IMR-90 (cell line): Measurements from ENCODE around the gene MAJIN. TPM values are rescaled to one million over a fixed set of nuclear protein-coding genes. Genes with fewer than 3 reads are reported as not detected.

ENCODE experiments used
- ATAC-seq: fragments of 200-7000 bp; cut with Tn5 transposase; 2 replicates; pipeline ENCODE4 v1.9.1; 2020; ENCODE audit warnings: low read depth, mild to moderate bottlenecking, moderate library complexity
- BruUV-seq: library from RNA; stranded (reverse); fragments of 400-500 nt; replicated peaks from 2 replicates; lab custom pipeline; 2021; lab: Mats Ljungman, UMichigan
- CTCF ChIA-PET: fragments of 300-600 bp; formaldehyde crosslinking; extraction: SDS; loops from one replicate; lab custom pipeline; 2021; ENCODE audit warnings: antibody characterized with exemption; lab: Yijun Ruan, JAX
- POLR2A ChIA-PET: fragments of 300-600 bp; sonication (Branson Sonifier 250); formaldehyde crosslinking; loops from one replicate; lab custom pipeline; 2022; ENCODE audit warnings: antibody characterized with exemption; ENCODE audit not compliant: unreplicated experiment; lab: Charles Lee
- DNase-seq: peaks from one replicate; pipeline ENCODE4 v3.0.0; 2013
- H2AFZ ChIP-seq: replicated peaks from 2 replicates; pipeline ENCODE3; 2013; ENCODE audit warnings: low read length, mild to moderate bottlenecking; ENCODE audit not compliant: poor library complexity
- H2AK5ac ChIP-seq: 2 replicates; pipeline ENCODE4 v1.6.1; 2013; ENCODE audit warnings: low read depth, low read length, inconsistent platforms
- H2AK9ac ChIP-seq: replicated peaks from 2 replicates; pipeline ENCODE3; 2013; ENCODE audit warnings: mild to moderate bottlenecking, low read depth, low read length, moderate library complexity; ENCODE audit not compliant: poor library complexity
- H2BK120ac ChIP-seq: 2 replicates; pipeline ENCODE4 v1.6.1; 2013; ENCODE audit warnings: low read depth, low read length, inconsistent platforms
- H2BK15ac ChIP-seq: 3 replicates; pipeline ENCODE4 v1.6.1; 2013; ENCODE audit warnings: low read depth, low read length, inconsistent platforms
- H2BK20ac ChIP-seq: 2 replicates; pipeline ENCODE4 v1.6.1; 2013; ENCODE audit warnings: low read depth, mild to moderate bottlenecking, inconsistent platforms, low read length, moderate library complexity
- H2BK5ac ChIP-seq: 2 replicates; pipeline ENCODE4 v1.6.1; 2013; ENCODE audit warnings: mild to moderate bottlenecking, low read depth, low read length, inconsistent platforms; ENCODE audit not compliant: poor library complexity, severe bottlenecking
- H3K14ac ChIP-seq: replicated peaks from 2 replicates; pipeline ENCODE4 v1.6.1; 2013; ENCODE audit warnings: low read depth, low read length, inconsistent platforms
- H3K18ac ChIP-seq: 2 replicates; pipeline ENCODE4 v1.6.1; 2013; ENCODE audit warnings: low read depth, low read length, control low read depth
- H3K23ac ChIP-seq: 2 replicates; pipeline ENCODE4 v1.6.1; 2013; ENCODE audit warnings: low read depth, low read length, inconsistent platforms
- H3K27ac ChIP-seq: 2 replicates; pipeline ENCODE4 v1.5.1; 2013; ENCODE audit warnings: mild to moderate bottlenecking, control low read depth, low read length; ENCODE audit not compliant: insufficient read depth
- H3K27me3 ChIP-seq: 2 replicates; pipeline ENCODE4 v1.6.1; 2013; ENCODE audit warnings: low read length; ENCODE audit not compliant: control insufficient read depth, insufficient read depth
- H3K36me3 ChIP-seq: 2 replicates; pipeline ENCODE4 v1.6.1; 2013; ENCODE audit warnings: low read length, mixed read lengths; ENCODE audit not compliant: control insufficient read depth, insufficient read depth
- H3K4ac ChIP-seq: 2 replicates; pipeline ENCODE4 v1.6.1; 2013; ENCODE audit warnings: low read depth, low read length, inconsistent platforms
- H3K4me1 ChIP-seq: 2 replicates; pipeline ENCODE4 v1.6.1; 2013; ENCODE audit warnings: low read length, mixed read lengths; ENCODE audit not compliant: control insufficient read depth, insufficient read depth
- H3K4me2 ChIP-seq: 2 replicates; pipeline ENCODE4 v1.6.1; 2013; ENCODE audit warnings: low read depth, mild to moderate bottlenecking, control low read depth, low read length, moderate library complexity
- H3K4me3 ChIP-seq: 2 replicates; pipeline ENCODE4 v1.5.1; 2013; ENCODE audit warnings: low read depth, mild to moderate bottlenecking, control low read depth, low read length, moderate library complexity; ENCODE audit not compliant: insufficient read depth
- H3K56ac ChIP-seq: 2 replicates; pipeline ENCODE4 v1.6.1; 2013; ENCODE audit warnings: low read length, inconsistent platforms; ENCODE audit not compliant: insufficient read depth; ENCODE audit errors: extremely low read depth
- H3K79me1 ChIP-seq, 2 experiments: 2 replicates each; pipeline ENCODE4 v1.6.1; 2013; ENCODE audit warnings: low read length in 2 of 2, inconsistent platforms in 1 of 2, low read depth in 1 of 2
- H3K9ac ChIP-seq: 2 replicates; pipeline ENCODE4 v1.6.1; 2013; ENCODE audit warnings: low read depth, low read length, control low read depth
- H3K9me1 ChIP-seq: 2 replicates; pipeline ENCODE4 v1.6.1; 2013; ENCODE audit warnings: low read length, inconsistent platforms; ENCODE audit not compliant: insufficient read depth
- H3K9me3 ChIP-seq: 2 replicates; pipeline ENCODE4 v1.6.1; 2013; ENCODE audit warnings: low read length; ENCODE audit not compliant: control insufficient read depth, insufficient read depth
- H4K20me1 ChIP-seq: 2 replicates; pipeline ENCODE4 v1.6.1; 2013; ENCODE audit warnings: low read length, inconsistent platforms; ENCODE audit not compliant: insufficient read depth
- H4K5ac ChIP-seq: 2 replicates; pipeline ENCODE4 v1.6.1; 2013; ENCODE audit warnings: mild to moderate bottlenecking, low read depth, low read length, control low read depth
- H4K8ac ChIP-seq, 2 experiments: 2 replicates each; pipeline ENCODE4 v1.6.1; 2013; ENCODE audit warnings: low read depth in 2 of 2, low read length in 2 of 2, control low read depth in 1 of 2, inconsistent platforms in 1 of 2
- H4K91ac ChIP-seq: 2 replicates; pipeline ENCODE4 v1.6.1; 2013; ENCODE audit warnings: low read depth, low read length, inconsistent platforms; ENCODE audit not compliant: insufficient read depth
- BHLHE40 ChIP-seq: fragments of 150-350 bp; IDR thresholded peaks from 2 replicates; pipeline ENCODE4 v1.6.1; 2016; ENCODE audit warnings: mild to moderate bottlenecking, low read depth, low read length
- CEBPB ChIP-seq: IDR thresholded peaks from 2 replicates; pipeline ENCODE4 v1.6.1; 2012; ENCODE audit warnings: low read depth, low read length, improper control_type of control experiment
- FOS ChIP-seq: fragments of 150-350 bp; IDR thresholded peaks from 2 replicates; pipeline ENCODE4 v1.6.1; 2016; ENCODE audit warnings: low read depth, low read length
- MAFK ChIP-seq: IDR thresholded peaks from 2 replicates; pipeline ENCODE4 v1.6.1; 2012; ENCODE audit warnings: low read depth, low read length, improper control_type of control experiment
- MAZ ChIP-seq: IDR thresholded peaks from 2 replicates; pipeline ENCODE4 v1.6.1; 2012; ENCODE audit warnings: low read depth, mild to moderate bottlenecking, low read length, improper control_type of control experiment, moderate library complexity, borderline replicate concordance
- MXI1 ChIP-seq: IDR thresholded peaks from 2 replicates; pipeline ENCODE4 v1.6.1; 2012; ENCODE audit warnings: low read depth, mild to moderate bottlenecking, low read length, moderate library complexity, borderline replicate concordance
- NFE2L2 ChIP-seq: fragments of 150-350 bp; IDR thresholded peaks from 2 replicates; pipeline ENCODE4 v1.6.1; 2016; ENCODE audit warnings: low read depth, mild to moderate bottlenecking, low read length
- POLR2A ChIP-seq: IDR thresholded peaks from 2 replicates; pipeline ENCODE4 v1.6.1; 2012; ENCODE audit warnings: mild to moderate bottlenecking, low read depth, low read length
- RAD21 ChIP-seq: IDR thresholded peaks from 2 replicates; pipeline ENCODE4 v1.6.1; 2012; ENCODE audit warnings: low read length, improper control_type of control experiment
- RFX5 ChIP-seq: IDR thresholded peaks from 2 replicates; pipeline ENCODE4 v1.8.0; 2012; ENCODE audit warnings: low read depth, mild to moderate bottlenecking, low read length, moderate library complexity
- WGBS, 2 experiments: methylation state at CpG; one replicate each; pipeline versions ENCODE4 v1.1.5 to v1.1.7; 2013; ENCODE audit warnings: missing lambda C conversion rate in 2 of 2; ENCODE audit not compliant: insufficient read length in 1 of 2; ENCODE audit errors: extremely low coverage in 2 of 2; 5-methylcytosine and 5-hydroxymethylcytosine counted together
- dilution Hi-C: fragments of 300-500 bp; cut with HindIII; formaldehyde crosslinking; loops from one replicate; pipeline ENCODE4 v1.14.3; 2018; ENCODE audit warnings: low sequenced_read_pairs; ENCODE audit not compliant: unreplicated experiment
- in situ Hi-C: fragments of 300-500 bp; cut with MboI; formaldehyde crosslinking; loops from 3 replicates; pipeline ENCODE4 v1.14.3; 2019; ENCODE audit warnings: low sequenced_read_pairs, inconsistent platforms, mixed read lengths
- intact Hi-C: fragments of 100-400 bp; cut with micrococcal nuclease; formaldehyde crosslinking; loops from 2 replicates; pipeline ENCODE4 v1.10.0; 2022
- polyA plus RNA-seq, 3 experiments: library from polyadenylated mRNA; depleted of rRNA; stranded (reverse); fragments of >200 nt; gene quantifications; 2 replicates each; pipeline ENCODE4 v1.2.3, GENCODE V29; 2012; ENCODE audit warnings: low replicate concordance in 1 of 3
- total RNA-seq: library from RNA; depleted of rRNA; stranded (reverse); fragments of >200 nt; gene quantifications from 2 replicates; pipeline ENCODE4 v1.2.3, GENCODE V29; 2012
- TF ChIP-seq, protein P1 (sequence below): conservative IDR thresholded peaks from 2 replicates; pipeline ENCODE4 v1.5.1; 2012; ENCODE audit warnings: mild to moderate bottlenecking, low read depth, low read length, improper control_type of control experiment
- TF ChIP-seq, protein P2 (sequence below): fragments of 150-350 bp; IDR thresholded peaks from 2 replicates; pipeline ENCODE4 v1.6.1; 2017; ENCODE audit warnings: mild to moderate bottlenecking, antibody characterized with exemption, low read length, low read depth

The MAJIN gene
- total and polyA plus RNA-seq, 2 of the 4 experiments (the other 2 are of a cell fraction), result not detected

DNA sequence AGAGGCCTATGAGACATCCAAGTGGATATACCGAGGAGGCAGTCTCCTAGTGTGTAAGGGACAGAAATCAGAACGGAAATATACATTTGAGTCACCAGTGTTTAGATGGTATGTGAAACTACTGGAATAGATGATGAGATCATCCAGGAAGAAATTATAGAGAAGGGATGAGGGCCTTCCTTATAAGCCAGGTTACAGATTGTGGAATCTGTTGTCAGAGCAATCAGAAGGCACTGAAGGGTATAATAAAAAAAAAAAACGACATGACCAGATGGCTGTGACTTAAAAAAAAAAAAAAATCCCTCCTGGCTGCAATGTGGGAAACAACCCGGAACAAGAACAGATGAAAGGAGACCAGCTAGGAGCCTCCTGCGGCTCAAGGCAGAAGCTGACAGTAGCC is 2.7 kb downstream of the MAJIN start:
- dilution Hi-C loops (no loop called here), in situ Hi-C loops (no loop called here), intact Hi-C loops (no loop called here)
- no peak overlapping the region for H3K18ac ChIP-seq
- no peak overlapping the region; the same call in 1 of the 2 replicates for H3K14ac ChIP-seq
- H2BK15ac ChIP-seq, result no peak overlapping the region
- H2BK120ac ChIP-seq, result peak overlapping the region; percentile 46
- ChIA-PET POLR2A (no interaction called here), CTCF (no interaction called here)
- DNase-seq (peak; percentile 81), ATAC-seq (peak; percentile 82)
- no peak overlapping the region for H2BK20ac ChIP-seq
- H3K4ac ChIP-seq, result no peak overlapping the region
- H3K27me3 ChIP-seq, result no peaks in the 10 kb centered on the region; the same call in 1 of the 2 replicates
- no peak overlapping the region for H2BK5ac ChIP-seq
- no peaks in the 10 kb centered on the region; the same call in 1 of the 2 replicates for H3K9me1 ChIP-seq
- H3K36me3 ChIP-seq, result no peaks in the 10 kb centered on the region
- no peak overlapping the region; the same call in 1 of the 2 replicates for H4K5ac ChIP-seq
- no peak overlapping the region for H2AFZ ChIP-seq
- H3K4me2 ChIP-seq, result no peak overlapping the region
- peak overlapping the region; percentile 45 to 74; a peak in 2 of 4 replicates for H4K8ac ChIP-seq
- H4K20me1 ChIP-seq, result no peaks in the 10 kb centered on the region
- no peak overlapping the region for H3K9ac ChIP-seq
- H3K56ac ChIP-seq, result no peak overlapping the region
- no peak overlapping the region for H4K91ac ChIP-seq
- H3K4me3 ChIP-seq, result no peak overlapping the region
- no peak overlapping the region for H2AK5ac ChIP-seq
- H2AK9ac ChIP-seq, result no peak overlapping the region
- no peaks in the 10 kb centered on the region for H3K9me3 ChIP-seq
- H3K79me1 ChIP-seq, result no peaks in the 10 kb centered on the region
- no peak overlapping the region for H3K23ac ChIP-seq
- H3K4me1 ChIP-seq, result 0 out of 2 replicates have a peak, but pooled peaks cover 1% of the 10 kb centered on the region
- no peak overlapping the region for H3K27ac ChIP-seq
- TF ChIP-seq CEBPB (no peak), BHLHE40 (no peak), RFX5 (no peak), MAFK (no peak), RAD21 (no peak), FOS (no peak), NFE2L2 (no peak), POLR2A (no peak), MXI1 (no peak), MAZ (no peak)
- TF ChIP-seq, protein P1, sequence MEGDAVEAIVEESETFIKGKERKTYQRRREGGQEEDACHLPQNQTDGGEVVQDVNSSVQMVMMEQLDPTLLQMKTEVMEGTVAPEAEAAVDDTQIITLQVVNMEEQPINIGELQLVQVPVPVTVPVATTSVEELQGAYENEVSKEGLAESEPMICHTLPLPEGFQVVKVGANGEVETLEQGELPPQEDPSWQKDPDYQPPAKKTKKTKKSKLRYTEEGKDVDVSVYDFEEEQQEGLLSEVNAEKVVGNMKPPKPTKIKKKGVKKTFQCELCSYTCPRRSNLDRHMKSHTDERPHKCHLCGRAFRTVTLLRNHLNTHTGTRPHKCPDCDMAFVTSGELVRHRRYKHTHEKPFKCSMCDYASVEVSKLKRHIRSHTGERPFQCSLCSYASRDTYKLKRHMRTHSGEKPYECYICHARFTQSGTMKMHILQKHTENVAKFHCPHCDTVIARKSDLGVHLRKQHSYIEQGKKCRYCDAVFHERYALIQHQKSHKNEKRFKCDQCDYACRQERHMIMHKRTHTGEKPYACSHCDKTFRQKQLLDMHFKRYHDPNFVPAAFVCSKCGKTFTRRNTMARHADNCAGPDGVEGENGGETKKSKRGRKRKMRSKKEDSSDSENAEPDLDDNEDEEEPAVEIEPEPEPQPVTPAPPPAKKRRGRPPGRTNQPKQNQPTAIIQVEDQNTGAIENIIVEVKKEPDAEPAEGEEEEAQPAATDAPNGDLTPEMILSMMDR, result no peak
- TF ChIP-seq, protein P2, sequence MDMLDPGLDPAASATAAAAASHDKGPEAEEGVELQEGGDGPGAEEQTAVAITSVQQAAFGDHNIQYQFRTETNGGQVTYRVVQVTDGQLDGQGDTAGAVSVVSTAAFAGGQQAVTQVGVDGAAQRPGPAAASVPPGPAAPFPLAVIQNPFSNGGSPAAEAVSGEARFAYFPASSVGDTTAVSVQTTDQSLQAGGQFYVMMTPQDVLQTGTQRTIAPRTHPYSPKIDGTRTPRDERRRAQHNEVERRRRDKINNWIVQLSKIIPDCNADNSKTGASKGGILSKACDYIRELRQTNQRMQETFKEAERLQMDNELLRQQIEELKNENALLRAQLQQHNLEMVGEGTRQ, result no peak
- 25% methylated on average over 2 of the region's 5 CpGs; no CpG with 5 or more reads in 1 of the 2 experiments for WGBS, 2 experiments
- BruUV-seq, result no TSS peak
